ENCODE results near the gene TMED3. TPM values are rescaled to one million over a fixed set of nuclear protein-coding genes. Genes with fewer than 3 reads are reported as not detected.

TMED3 gene
- total RNA-seq, 1 experiment from 2014 or later: 53.6 TPM

DNA sequence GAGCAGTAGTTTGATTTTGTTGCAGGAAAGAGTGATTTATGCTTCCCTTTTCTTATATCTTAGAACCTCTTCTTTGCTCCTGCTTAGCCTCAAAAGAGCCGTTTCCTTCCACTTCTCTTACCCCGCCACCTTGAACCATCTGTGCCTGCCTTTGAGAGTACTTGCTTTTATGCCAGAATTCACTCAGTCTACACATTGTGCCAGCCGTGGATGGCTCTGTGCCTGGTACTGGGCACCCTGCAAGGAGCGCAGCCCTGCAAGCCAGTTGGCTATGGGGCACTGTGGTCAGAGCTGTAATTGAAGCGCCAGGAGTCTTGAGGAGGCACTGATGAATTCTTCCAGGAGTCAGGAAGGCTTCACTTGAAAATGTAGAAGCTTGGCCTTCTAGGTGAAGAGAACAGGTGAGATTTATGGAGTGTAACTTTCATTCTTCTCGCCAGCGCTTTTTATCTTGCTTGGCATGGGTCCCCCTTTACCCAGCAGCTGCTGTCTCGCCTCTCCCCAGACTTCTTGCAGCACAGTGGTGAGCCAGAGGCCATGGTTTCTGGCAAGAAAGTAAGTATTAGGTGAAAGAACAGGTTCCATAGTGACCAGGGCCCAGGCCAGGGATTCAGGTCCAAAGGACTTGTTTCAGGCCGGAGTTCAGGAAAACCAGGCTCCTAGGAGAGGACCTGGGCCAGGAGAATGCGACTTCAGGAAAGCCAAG is 4.9 kb downstream of the TMED3 start:
- Histone ChIP-seq H3K79me2 (ENCODE audit: insufficient read depth, low read length) (peaks cover 89% of the 10 kb centered on the region), H3K9me3 (ENCODE audit: control insufficient read depth in 1 of 2, insufficient read depth in 1 of 2, low read depth in 1 of 2, low read length in 2 of 2) (no peaks in the 10 kb centered on the region), H3K4me1 (ENCODE audit: control insufficient read depth in 1 of 2, insufficient read depth in 2 of 2, low read length in 2 of 2) (peaks cover 3 to 23% of the 10 kb centered on the region in 2 experiments; a peak in 3 of 4 replicates), H4K20me1 (ENCODE audit: insufficient read depth) (no peaks in the 10 kb centered on the region), H3K4me2 (ENCODE audit: low read length) (no peak overlapping the region), H3K27me3 (ENCODE audit: insufficient read depth, low read length) (no peaks in the 10 kb centered on the region), H3K9ac (ENCODE audit: low read length) (no peak overlapping the region), H3K27ac (ENCODE audit: low read depth, low read length) (no peak overlapping the region), H3K36me3 (ENCODE audit: control insufficient read depth in 1 of 2, insufficient read depth in 2 of 2, low read length in 2 of 2) (peaks cover 24 to 59% of the 10 kb centered on the region in 2 experiments), H3K4me3 (replicated peaks in 1 of 2; ENCODE audit: low read depth in 1 of 2, low read length in 2 of 2) (no peak overlapping the region), H3K9me2 (ENCODE audit: insufficient read depth) (no peaks in the 10 kb centered on the region), H2AFZ (ENCODE audit: low read depth, low read length, poor library complexity, severe bottlenecking) (no peak overlapping the region)
- ChIA-PET POLR2A (no interaction called here), CTCF (no interaction called here), RAD21 (ENCODE audit: low non-redundant PET in 1 of 2, low total read pairs in 2 of 2, uncharacterized antibody in 2 of 2, unreplicated experiment in 2 of 2) (no interaction called here)
- intact Hi-C loops (cut with micrococcal nuclease): no loop called here
- TF ChIP-seq POLR2A (IDR thresholded peaks at IDR 0.05; ENCODE audit: borderline replicate concordance, extremely low read depth, insufficient read depth, insufficient read length) (no peak), POLR2AphosphoS5 (IDR thresholded peaks at IDR 0.05; ENCODE audit: low read depth, low read length) (no peak), TCF7L2 (IDR thresholded peaks at IDR 0.05; ENCODE audit: borderline replicate concordance, extremely low read depth, insufficient read depth, insufficient read length) (no peak), CEBPB (IDR thresholded peaks at IDR 0.05; ENCODE audit: low read depth) (no peak), MAX (IDR thresholded peaks at IDR 0.05) (no peak), EZH2 (IDR thresholded peaks at IDR 0.05) (no peak), ZFX (IDR thresholded peaks at IDR 0.05) (no peak), SIN3A (IDR thresholded peaks at IDR 0.05; ENCODE audit: low read depth) (no peak), RAD21 (IDR thresholded peaks at IDR 0.05; ENCODE audit: low read depth) (no peak), SP1 (IDR thresholded peaks at IDR 0.05; ENCODE audit: low read depth) (no peak)
- TF ChIP-seq, protein P1, sequence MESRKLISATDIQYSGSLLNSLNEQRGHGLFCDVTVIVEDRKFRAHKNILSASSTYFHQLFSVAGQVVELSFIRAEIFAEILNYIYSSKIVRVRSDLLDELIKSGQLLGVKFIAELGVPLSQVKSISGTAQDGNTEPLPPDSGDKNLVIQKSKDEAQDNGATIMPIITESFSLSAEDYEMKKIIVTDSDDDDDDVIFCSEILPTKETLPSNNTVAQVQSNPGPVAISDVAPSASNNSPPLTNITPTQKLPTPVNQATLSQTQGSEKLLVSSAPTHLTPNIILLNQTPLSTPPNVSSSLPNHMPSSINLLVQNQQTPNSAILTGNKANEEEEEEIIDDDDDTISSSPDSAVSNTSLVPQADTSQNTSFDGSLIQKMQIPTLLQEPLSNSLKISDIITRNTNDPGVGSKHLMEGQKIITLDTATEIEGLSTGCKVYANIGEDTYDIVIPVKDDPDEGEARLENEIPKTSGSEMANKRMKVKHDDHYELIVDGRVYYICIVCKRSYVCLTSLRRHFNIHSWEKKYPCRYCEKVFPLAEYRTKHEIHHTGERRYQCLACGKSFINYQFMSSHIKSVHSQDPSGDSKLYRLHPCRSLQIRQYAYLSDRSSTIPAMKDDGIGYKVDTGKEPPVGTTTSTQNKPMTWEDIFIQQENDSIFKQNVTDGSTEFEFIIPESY (IDR thresholded peaks at IDR 0.05; ENCODE audit: extremely low read depth, insufficient replicate concordance, low read length): no peak
- BruUV-seq (replicated peaks): no TSS peak
- no peak for ATAC-seq
- no peak for DNase-seq (ENCODE audit: low read depth, low spot score)
